GM10847 (cell line): ENCODE measurements around the gene TCP11.

ENCODE experiments used
- POLR2A ChIP-seq: IDR thresholded peaks from 2 replicates; pipeline ENCODE4 v1.6.1; 2011; ENCODE audit not compliant: insufficient read length; ENCODE audit errors: extremely low read depth

Gene TCP11

DNA sequence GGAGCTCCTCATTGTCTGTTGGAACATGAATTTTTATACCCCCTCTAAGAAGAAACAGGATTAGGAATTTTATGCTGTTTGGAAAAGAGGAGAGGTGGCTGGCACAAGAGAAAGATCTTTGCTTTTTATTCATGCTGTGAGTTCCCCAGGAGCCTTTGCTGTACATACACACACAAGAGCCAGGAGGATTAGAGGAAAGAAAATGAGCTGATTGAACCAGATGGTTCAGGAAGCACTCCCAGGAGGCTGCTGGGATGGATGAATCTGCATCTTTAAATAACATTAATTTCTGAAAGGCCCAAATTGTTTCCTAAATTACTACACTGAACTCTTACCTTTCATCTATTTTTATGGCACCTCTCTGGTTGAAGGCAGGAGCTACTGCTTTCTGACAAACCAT is 20.1 kb upstream of the TCP11 start:
- TF ChIP-seq POLR2A, result no peak

DNA sequence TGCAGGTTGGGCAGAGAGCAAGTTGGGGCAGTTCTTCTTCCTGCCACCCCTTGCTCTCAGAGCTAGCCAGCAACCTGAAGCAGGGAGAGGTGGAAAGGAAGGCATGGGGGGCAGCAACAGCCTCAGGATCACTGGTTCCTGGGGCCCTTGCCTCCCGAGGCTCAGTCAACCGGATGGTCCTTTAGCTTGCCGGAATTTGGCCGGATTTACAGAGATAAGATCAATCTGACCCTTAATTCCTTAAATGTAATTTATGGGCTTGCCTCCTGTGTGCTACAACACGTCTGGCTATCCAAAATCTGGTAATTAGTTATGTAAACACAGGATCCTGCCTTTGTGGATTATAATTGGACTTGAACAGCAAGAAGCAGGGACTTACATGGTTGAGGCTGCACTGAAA is 19.5 kb upstream of the TCP11 start:
- TF ChIP-seq POLR2A, result no peak

DNA sequence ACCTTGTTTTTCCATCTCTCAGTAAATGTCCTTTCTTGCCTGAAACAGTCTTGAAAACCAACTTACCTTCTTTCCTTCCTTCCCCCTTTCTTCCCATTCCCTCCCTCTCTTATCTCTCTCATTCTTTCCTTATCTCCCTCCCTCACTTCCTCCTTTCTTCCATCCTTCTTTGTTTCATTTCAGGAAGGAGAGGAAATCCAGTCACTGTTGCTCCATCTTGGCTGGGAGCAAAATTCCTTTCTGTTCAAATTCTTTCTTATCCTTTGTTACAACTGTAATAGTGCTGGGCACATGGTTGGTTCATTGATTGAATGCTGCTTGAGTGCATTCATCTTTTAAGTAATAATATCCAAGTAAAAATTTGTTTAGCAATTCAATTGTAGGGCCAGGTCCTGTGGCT is 17.4 kb upstream of the TCP11 start:
- TF ChIP-seq POLR2A, result no peak

DNA sequence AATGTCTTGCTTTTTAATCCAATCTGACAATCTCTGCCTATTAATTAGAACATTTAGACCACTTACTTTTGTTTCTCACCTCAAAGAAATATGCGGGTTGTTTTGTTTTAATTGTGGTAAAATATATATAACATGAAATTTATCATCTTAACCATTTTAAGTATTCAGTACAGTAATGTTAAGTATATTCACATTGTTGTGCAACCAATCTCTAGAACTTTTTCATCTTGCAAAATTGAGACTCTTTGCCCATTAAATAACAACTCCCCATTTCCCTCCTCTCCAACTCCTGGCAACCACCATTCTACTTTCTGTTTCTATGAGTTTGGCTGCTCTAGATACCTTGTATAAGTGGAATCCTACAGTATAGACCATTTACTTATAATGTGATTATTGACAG is 13.8 kb upstream of the TCP11 start:
- TF ChIP-seq POLR2A, result no peak

DNA sequence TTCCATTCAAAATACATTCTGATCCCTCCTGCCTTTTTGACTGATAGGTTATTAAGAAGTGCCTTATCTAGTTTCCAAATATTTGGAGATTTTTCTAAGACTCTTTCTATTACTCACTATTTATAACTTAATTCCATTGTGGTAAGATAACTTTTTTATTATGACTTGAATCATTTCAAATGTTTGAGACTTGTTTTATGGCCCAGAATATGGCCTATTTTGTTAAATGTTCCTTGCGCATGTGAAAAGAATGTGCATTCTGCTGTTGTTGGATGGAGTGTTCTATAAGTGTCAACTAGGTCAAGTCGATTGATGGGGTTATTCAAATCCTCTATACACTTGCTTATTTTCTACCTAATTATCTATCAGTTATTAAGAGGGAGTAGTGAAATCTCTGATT is 13.1 kb upstream of the TCP11 start:
- TF ChIP-seq POLR2A, result no peak

DNA sequence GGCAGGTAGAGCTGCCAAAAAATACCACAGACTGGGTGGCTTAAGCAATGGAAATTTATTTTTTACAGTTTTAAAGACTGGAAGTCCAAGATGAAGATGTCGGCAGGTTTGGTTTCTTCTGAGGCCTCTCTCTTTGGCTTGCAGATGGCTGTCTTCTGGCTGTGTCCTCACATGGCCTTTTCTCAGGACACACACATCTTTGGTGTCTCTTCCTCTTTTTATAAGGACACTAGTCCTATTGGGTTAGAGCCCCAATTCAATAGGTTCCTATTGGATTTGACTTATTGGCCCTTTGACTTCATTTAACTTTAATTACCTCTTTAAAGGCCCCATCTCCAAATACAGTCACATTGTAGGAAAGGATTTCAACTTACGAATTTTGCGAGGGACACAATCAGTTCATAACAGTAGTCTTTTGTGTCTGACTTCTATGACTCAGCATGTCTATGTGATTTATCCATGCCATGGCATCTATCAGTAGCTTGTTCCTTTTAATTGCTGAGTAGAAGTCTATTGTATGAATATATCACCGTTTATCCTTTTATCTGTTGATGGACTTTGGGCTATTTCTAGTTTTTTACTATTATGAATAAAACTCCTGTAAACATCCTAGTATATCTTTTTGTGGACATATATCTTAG is 11.0 kb upstream of the TCP11 start:
- TF ChIP-seq POLR2A, result no peak

DNA sequence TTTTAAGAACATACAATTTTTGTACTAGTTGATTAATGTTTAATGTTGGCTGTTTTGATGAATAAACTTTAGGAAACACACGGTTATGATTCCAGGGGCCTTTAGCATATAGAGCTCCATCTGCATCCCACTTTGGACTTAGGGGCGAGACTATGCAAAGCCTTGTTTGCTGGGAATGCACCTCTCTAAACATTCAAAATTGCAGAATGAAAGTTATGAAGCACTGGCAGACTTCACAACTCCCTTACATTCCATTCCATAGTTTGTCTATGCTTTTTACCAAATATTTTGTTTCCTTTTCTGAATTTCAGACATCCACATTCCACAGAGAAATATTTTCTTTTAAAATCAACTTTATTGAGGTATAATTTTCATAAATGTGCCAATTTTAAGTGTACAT is 10.3 kb upstream of the TCP11 start:
- no peak for TF ChIP-seq POLR2A

DNA sequence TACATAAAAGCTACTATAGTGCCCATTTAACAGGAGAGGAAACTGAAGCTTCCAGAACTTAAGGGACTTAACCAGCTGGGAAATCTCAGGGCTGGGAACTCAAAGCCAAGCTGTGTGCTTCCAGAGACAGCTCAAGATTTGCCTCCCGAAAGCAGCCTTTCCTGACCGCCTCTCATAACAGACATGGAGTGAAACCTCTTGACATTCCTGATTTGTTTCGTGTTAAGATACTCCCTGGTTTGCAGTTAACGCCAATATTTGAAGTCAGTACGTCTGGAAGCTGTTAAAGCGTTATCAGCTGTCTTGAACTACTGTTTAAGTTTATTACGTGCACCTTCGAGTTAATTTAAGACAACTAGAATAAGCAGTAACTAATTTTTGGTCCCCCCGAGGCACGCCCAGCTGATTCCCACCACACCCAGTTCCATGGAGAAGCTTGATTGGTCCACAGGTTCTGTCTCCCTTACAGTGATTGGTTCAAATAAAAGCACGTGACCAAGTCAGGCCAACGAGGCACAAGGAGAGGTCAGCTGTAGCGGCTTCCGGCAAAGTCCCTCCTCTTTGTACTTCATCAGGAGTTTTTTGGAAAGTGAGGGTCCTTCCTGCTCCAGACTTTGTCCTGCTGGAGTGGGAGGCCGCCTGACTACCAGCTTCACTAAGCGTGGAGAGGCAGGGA is 8.9 kb upstream of the TCP11 start:
- TF ChIP-seq POLR2A, result no peak

DNA sequence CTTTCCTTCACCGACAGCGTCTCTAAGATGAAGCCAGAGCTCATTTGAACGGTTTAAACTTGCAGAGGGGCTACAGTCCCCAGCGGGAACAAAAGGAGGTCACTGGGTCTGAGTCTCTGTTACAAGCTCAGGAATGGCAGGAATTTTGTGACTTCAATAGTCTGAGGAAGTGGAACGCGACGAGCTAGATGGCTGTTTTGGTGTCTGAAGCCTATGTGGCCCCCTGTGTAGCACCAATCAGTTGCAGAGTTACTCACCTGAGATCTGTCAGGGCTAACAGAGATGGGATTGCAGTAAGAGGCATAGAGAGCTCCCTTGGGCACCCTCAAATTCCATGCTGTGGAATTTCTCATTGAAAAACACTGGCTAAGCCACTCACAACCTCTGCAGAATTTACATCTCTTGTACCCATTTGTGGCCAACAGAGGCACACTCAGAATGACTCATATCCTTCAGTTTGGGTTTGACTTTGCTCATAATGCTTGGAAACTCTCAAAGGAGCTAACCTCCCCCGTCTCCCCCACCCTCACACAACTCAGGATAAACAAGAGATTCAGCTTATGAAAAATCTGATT is 7.1 kb upstream of the TCP11 start:
- TF ChIP-seq POLR2A, result no peak

DNA sequence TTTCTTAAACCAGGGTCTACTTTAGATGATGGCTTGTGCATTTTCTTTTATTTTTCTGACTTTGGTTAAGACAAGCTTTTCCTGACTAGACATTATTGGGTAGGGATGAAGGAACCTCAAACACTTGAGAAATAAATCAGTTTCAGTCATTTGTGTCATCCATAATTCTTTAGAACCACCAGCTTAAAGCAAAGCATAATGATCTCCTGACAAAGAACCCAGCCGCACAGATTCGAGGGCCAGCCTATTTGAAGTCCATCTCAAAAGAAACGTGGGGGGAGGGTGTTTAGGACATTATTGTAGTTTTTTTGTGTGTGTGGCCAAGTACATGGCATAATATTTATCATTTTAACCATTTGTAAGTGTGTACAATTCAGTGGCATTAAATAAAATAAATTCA is 6.3 kb upstream of the TCP11 start:
- TF ChIP-seq POLR2A, result no peak

DNA sequence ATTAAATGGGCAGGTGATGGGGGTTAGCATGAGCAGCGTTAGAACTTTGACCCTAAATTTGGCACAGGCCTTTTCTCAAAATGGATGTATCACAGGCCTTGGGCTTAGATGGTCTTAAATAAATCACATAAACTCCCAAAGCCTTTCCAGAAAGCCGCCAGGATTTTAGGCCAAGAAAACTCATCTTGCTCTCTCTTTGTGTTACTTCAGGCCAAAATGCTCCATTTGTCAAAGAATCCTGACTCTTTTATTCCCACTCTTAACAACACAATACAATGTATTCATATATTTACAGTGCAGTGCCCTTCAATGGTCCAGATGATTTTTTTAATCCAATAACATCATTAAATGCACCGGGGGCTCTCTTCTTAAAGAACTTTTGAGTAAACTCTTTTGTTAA is 5.9 kb upstream of the TCP11 start:
- no peak for TF ChIP-seq POLR2A

DNA sequence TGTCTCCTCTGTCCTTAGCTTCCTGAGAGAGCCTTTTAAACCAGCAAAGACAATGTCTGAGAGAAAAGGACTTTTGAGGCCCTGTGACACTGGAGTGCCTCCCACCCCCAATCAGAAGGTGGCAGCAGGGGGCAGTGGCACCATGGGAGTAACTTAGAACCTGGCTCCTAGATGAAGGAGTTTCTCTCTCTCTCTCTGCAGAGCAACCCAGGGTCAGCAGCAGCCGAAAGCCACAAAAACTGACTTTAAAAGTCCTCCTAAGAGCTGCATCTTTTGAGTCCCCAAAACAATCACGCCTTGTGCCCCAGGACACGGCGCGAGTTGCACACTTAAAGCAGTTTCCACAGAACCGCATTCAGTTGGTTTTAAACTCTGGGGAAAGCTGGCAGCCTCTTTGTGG is 5.3 kb upstream of the TCP11 start:
- TF ChIP-seq POLR2A, result no peak

DNA sequence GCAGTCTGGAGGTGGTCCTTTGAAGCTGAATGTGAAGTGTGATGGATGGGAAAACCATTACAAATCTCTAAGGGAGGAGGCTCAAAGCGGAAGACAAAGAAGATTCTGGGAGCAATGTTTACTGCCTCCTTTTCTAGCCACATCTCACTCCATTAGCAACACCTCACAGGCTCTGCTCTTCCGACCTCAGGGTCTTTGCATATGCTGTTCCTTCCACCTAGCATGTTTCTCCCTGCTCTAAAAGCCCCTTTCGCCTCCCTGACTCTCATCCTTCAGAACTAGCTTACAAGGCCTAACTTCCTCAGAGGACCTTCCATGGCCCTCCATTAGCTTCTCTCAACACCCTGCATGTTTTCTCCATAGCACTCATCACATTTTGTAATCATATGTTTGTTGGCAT is 4.6 kb upstream of the TCP11 start:
- TF ChIP-seq POLR2A, result no peak

DNA sequence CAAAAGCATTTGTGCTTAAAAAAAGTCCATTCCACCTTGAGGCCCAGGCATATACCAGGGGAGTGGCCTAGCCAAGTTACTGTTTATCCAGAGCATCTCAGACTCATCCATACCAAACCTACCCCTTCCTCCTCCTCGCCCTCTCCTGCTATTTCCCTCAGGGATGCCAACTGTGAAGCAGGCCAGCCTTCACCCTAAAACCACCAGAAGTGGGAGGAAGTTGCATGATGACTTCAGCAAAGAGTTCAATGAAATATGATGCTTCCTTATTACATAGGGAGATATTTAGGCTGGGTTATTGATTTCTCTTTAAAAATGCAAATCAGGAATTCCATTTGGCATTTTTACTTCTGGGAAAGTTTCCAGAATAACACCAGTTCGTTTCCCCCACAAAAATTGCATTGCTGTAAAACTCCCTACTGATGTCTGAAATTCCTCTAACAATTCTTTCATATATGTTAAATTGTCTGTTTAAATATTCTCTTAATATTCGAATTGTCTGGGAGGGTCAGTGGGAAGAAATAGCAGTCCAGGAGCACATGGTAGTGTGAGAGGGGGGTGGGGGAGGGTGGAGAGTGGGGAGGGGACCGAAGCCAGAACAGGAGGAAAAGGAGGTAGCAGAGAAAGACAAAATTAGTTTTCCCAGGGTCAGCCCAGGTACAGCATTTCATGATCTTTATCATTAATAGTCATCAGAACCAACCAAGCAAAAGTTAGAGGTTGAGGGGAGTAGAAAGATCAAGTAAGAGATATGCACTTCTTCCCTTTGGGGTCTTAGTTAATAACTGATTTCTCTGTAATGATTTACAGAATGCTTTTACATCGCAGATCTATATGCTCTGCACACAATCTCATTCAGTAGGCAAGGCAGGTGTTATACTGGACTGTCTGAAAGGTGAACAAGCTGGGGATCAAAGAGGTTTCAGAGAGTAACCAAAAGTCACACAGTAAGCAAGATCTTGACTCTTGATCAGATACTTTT is 1.7 kb upstream of the TCP11 start:
- no peak for TF ChIP-seq POLR2A

DNA sequence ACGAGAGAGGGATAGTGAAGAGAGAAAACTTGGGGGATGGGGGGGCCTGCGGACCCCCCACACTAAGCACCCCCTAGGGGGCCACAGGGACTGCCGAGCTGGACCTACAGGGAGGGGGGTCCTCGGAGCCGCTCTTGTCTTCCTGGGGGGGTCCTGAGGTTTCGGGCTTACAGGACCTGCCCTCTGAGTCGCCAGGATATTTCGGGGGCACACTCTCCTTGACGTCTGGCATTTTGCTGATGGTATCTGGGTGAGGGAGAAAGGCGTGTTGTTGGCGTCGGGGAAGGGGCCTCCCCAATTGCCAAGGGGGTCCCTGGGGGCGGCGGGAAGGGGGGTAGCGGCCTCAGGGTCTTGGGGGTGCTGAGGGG is 516 bp downstream of the TCP11 start:
- no peak for TF ChIP-seq POLR2A
